Transverse colon (tissue), 4 donors: Measurements from ENCODE around the gene ENPP6. TPM values are rescaled to one million over a fixed set of nuclear protein-coding genes. Genes with fewer than 3 reads are reported as not detected.

Experiments used
- DNase-seq: peaks from one replicate; pipeline ENCODE4 v3.0.0-alpha.2; 2019
- H3K27ac ChIP-seq, 4 donors: fragments of 200-600 bp; sonication (generic); 2 replicates each; pipeline ENCODE4 v1.5.1; 2016 to 2018; ENCODE audit warnings: inconsistent platforms in 4 of 4
- H3K27me3 ChIP-seq: fragments of 200-600 bp; sonication (generic); 2 replicates; pipeline ENCODE4 v1.5.1; 2017; ENCODE audit warnings: inconsistent platforms
- H3K36me3 ChIP-seq, 4 donors: fragments of 200-600 bp; sonication (generic); 2 replicates each; pipeline ENCODE4 v1.5.1; 2017 to 2019; ENCODE audit warnings: inconsistent platforms in 4 of 4
- H3K4me1 ChIP-seq, 4 donors: fragments of 200-600 bp; sonication (generic); 2 replicates each; pipeline ENCODE4 v1.5.1; 2017 to 2020; ENCODE audit warnings: inconsistent platforms in 4 of 4
- H3K4me3 ChIP-seq, 4 donors: fragments of 200-600 bp; sonication (generic); 1 replicate in 1 of 4; 2 replicates in 3 of 4; pipeline versions ENCODE4 v1.5.1 to v1.6.1; 2017 to 2019; ENCODE audit warnings: inconsistent platforms in 4 of 4
- H3K9me3 ChIP-seq, 2 donors: fragments of 200-600 bp; sonication (generic); 2 replicates each; pipeline ENCODE4 v1.5.1; 2017 to 2019; ENCODE audit warnings: inconsistent platforms in 2 of 2
- EP300 ChIP-seq: sonication (generic); formaldehyde crosslinking; IDR thresholded peaks from one replicate; pipeline ENCODE4 v1.6.1; 2017; ENCODE audit warnings: antibody characterized with exemption, low read depth
- POLR2A ChIP-seq: fragments of 450-650 bp; IDR thresholded peaks from one replicate; pipeline ENCODE4 v1.6.1; 2016; ENCODE audit warnings: antibody characterized with exemption, mild to moderate bottlenecking, moderate library complexity
- POLR2AphosphoS5 ChIP-seq, 3 donors: sonication (generic); formaldehyde crosslinking; IDR thresholded peaks; one replicate each; pipeline ENCODE4 v1.6.1; 2016; ENCODE audit warnings: antibody characterized with exemption in 3 of 3
- WGBS, 2 donors: methylation state at CpG; one replicate each; pipeline ENCODE4 v1.1.5; 2018; ENCODE audit warnings: low coverage in 1 of 2; 5-methylcytosine and 5-hydroxymethylcytosine counted together
- in situ Hi-C, 4 donors: fragments of 200-750 bp; cut with MboI; loops; one replicate each; pipeline versions ENCODE4 v1.15.0 to v1.15.1; 2017; ENCODE audit warnings: low sequenced_read_pairs in 3 of 4, low pct_ligation_motif_present in 1 of 4, low pct_unique_long_range_greater_than_20kb in 1 of 4
- intact Hi-C: fragments of 100-400 bp; cut with DNase I; formaldehyde crosslinking; loops from one replicate; pipeline ENCODE4 v1.15.1; 2023; ENCODE audit warnings: low total_unique reads
- total RNA-seq, 4 donors: library from RNA; depleted of rRNA; stranded (reverse); fragments of >200 nt; gene quantifications; one replicate each; pipeline ENCODE4 v1.1.0, GENCODE V29; 2016
- TF ChIP-seq, protein P1 (sequence below), 5 experiments: fragments of 200-600 bp in 3 of 5; fragments of 450-650 bp in 2 of 5; sonication (generic) in 3 of 5; IDR thresholded peaks; 1 replicate in 2 of 5; 2 replicates in 3 of 5; pipeline ENCODE4 v1.5.1; 2016 to 2017; ENCODE audit warnings: antibody characterized with exemption in 5 of 5, inconsistent platforms in 3 of 5, mild to moderate bottlenecking in 2 of 5, moderate library complexity in 1 of 5

The ENPP6 gene
- total RNA-seq, 4 donors from 2014 or later = 0.14 to 0.64 TPM; not detected in 2

- DNase-seq = no peak
- H3K4me1 ChIP-seq = no peaks in the 10 kb centered on the region
- 77 to 83% methylated on average over 4 of the region's 4 CpGs for WGBS, 2 donors
- H3K27me3 ChIP-seq = no peaks in the 10 kb centered on the region
- no peaks in the 10 kb centered on the region for H3K36me3 ChIP-seq
- TF ChIP-seq, protein P1, sequence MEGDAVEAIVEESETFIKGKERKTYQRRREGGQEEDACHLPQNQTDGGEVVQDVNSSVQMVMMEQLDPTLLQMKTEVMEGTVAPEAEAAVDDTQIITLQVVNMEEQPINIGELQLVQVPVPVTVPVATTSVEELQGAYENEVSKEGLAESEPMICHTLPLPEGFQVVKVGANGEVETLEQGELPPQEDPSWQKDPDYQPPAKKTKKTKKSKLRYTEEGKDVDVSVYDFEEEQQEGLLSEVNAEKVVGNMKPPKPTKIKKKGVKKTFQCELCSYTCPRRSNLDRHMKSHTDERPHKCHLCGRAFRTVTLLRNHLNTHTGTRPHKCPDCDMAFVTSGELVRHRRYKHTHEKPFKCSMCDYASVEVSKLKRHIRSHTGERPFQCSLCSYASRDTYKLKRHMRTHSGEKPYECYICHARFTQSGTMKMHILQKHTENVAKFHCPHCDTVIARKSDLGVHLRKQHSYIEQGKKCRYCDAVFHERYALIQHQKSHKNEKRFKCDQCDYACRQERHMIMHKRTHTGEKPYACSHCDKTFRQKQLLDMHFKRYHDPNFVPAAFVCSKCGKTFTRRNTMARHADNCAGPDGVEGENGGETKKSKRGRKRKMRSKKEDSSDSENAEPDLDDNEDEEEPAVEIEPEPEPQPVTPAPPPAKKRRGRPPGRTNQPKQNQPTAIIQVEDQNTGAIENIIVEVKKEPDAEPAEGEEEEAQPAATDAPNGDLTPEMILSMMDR (IDR thresholded peaks at IDR 0.05) = no peak
- TF ChIP-seq POLR2A (no peak), EP300 (no peak), POLR2AphosphoS5 (IDR thresholded peaks at IDR 0.05) (no peak)
- H3K9me3 ChIP-seq = no peaks in the 10 kb centered on the region
- no peak overlapping the region for H3K27ac ChIP-seq
- in situ Hi-C loops = no loop called here
- intact Hi-C loops = no loop called here
- H3K4me3 ChIP-seq = no peak overlapping the region
Measured at GRCh38 chr4:184234155-184234554, 16.5 kb upstream of the ENPP6 start.

DNA sequence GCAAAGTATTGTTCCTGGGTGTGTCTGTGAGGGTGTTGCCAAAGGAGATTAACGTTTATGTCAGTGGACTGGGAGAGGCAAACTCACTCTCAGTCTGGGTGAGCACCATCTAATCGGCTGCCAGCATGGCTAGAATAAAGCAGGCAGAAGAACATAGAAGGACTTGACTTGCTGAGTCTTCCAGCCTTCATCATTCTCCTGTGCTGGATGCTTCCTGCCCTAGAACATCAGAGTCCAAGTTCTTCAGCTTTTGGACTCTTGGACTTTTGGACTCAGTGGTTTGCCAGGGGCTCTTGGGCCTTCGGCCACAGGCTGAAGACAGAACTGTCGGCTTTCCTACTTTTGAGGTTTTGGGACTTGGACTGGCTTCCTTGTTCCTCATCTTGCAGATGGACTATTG lies 15.3 kb upstream of the ENPP6 start:
- in situ Hi-C loops (no loop called here), intact Hi-C loops (no loop called here)
- TF ChIP-seq POLR2AphosphoS5 (IDR thresholded peaks at IDR 0.05) (no peak), EP300 (no peak)
- TF ChIP-seq, protein P1 (IDR thresholded peaks at IDR 0.05) = no peak
- Histone ChIP-seq H3K4me3 (no peak overlapping the region), H3K9me3 (no peaks in the 10 kb centered on the region), H3K27ac (no peak overlapping the region), H3K4me1 (no peaks in the 10 kb centered on the region), H3K27me3 (no peaks in the 10 kb centered on the region), H3K36me3 (no peaks in the 10 kb centered on the region)
- DNase-seq = no peak
- WGBS, 2 donors = 60 to 75% methylated on average over 1 to 4 of the region's 4 CpGs

- Histone ChIP-seq H3K27ac (no peak overlapping the region), H3K36me3 (no peaks in the 10 kb centered on the region), H3K9me3 (no peaks in the 10 kb centered on the region), H3K4me3 (no peak overlapping the region), H3K27me3 (no peaks in the 10 kb centered on the region), H3K4me1 (no peaks in the 10 kb centered on the region)
- no peak for DNase-seq
- intact Hi-C loops = no loop called here
- in situ Hi-C loops = no loop called here
- WGBS, 2 donors = 59% methylated on average over 1 of the region's 1 CpG; no CpG with 5 or more reads in 1 of the 2 donors
- TF ChIP-seq POLR2A (no peak), EP300 (no peak), POLR2AphosphoS5 (IDR thresholded peaks at IDR 0.05) (no peak)
- TF ChIP-seq, protein P1 (IDR thresholded peaks at IDR 0.05) = no peak
Measured at GRCh38 chr4:184232202-184232601, 14.5 kb upstream of the ENPP6 start.

DNA sequence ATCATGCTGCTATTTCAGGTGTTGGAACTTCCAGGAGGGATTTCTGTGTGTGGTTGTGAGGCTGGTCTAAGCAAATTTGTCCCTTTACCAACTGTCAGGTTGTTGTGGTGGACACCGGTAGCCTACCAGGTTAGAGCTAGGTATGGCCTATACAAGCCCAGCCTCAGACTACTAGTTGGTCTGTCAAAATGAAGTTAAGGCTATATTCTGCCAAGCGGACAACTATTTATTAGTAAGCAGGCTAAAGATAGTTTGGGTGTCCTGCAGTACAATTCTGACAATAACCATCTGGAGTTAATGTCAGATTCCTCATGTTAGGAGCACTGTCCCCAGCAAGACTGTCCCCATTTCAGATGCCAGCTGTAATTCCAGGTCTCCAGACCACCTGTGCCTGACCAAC lies 13.9 kb upstream of the ENPP6 start:
- DNase-seq = no peak
- intact Hi-C loops = no loop called here
- in situ Hi-C loops = no loop called here
- Histone ChIP-seq H3K27ac (no peak overlapping the region), H3K27me3 (no peaks in the 10 kb centered on the region), H3K36me3 (no peaks in the 10 kb centered on the region), H3K9me3 (no peaks in the 10 kb centered on the region), H3K4me3 (no peak overlapping the region), H3K4me1 (no peaks in the 10 kb centered on the region)
- WGBS, 2 donors = 89% methylated on average over 2 of the region's 2 CpGs; no CpG with 5 or more reads in 1 of the 2 donors
- no peak for TF ChIP-seq EP300
- TF ChIP-seq, protein P1 (IDR thresholded peaks at IDR 0.05) = no peak
- no peak for TF ChIP-seq POLR2A
- no peak for TF ChIP-seq POLR2AphosphoS5 (IDR thresholded peaks at IDR 0.05)
